Body of pancreas (tissue), 4 donors: ENCODE data around the gene CKMT2. TPM values are rescaled to one million over a fixed set of nuclear protein-coding genes. Genes with fewer than 3 reads are reported as not detected.

Experiments used
- ATAC-seq: fragments of 150-250 bp; one replicate; pipeline ENCODE4 v1.9.1; 2016
- DNase-seq, 4 donors: peaks; one replicate each; pipeline ENCODE4 v3.0.0-alpha.2; 2019
- H3K27ac ChIP-seq, 4 donors: fragments of 200-600 bp; sonication (generic); 1 replicate in 3 of 4; 2 replicates in 1 of 4; pipeline versions ENCODE4 v1.5.1 to v1.6.1; 2016 to 2019; ENCODE audit warnings: mild to moderate bottlenecking in 1 of 4, mixed read lengths in 1 of 4, moderate library complexity in 1 of 4
- H3K27me3 ChIP-seq, 2 donors: fragments of 200-600 bp; sonication (generic); one replicate each; pipeline ENCODE4 v1.6.0; 2016; ENCODE audit warnings: mild to moderate bottlenecking in 1 of 2
- H3K36me3 ChIP-seq, 2 donors: fragments of 200-600 bp; sonication (generic); replicated peaks in 1 of 2; 2 replicates each; pipeline ENCODE4 v1.5.1; 2016; ENCODE audit warnings: low read depth in 2 of 2; ENCODE audit not compliant: insufficient read depth in 1 of 2
- H3K4me1 ChIP-seq: fragments of 200-600 bp; sonication (generic); one replicate; pipeline ENCODE4 v1.6.0; 2016
- H3K4me3 ChIP-seq, 2 donors: fragments of 200-600 bp; sonication (generic); 1 replicate in 1 of 2; 2 replicates in 1 of 2; pipeline ENCODE4 v1.5.1; 2016 to 2019
- H3K9me3 ChIP-seq, 3 donors: fragments of 200-600 bp; sonication (generic); 1 replicate in 2 of 3; 2 replicates in 1 of 3; pipeline ENCODE4 v1.5.1; 2016
- CTCF ChIP-seq, 7 experiments: fragments of 450-650 bp in 4 of 7; fragments of 200-600 bp in 3 of 7; sonication (generic) in 3 of 7; IDR thresholded peaks; one replicate each; pipeline ENCODE4 v1.5.1; 2016 to 2019; ENCODE audit warnings: antibody characterized with exemption in 7 of 7
- POLR2A ChIP-seq, 3 donors: fragments of 450-650 bp; IDR thresholded peaks; one replicate each; pipeline ENCODE4 v1.6.1; 2016; ENCODE audit warnings: antibody characterized with exemption in 3 of 3, mild to moderate bottlenecking in 2 of 3
- WGBS, 2 donors: methylation state at CpG; one replicate each; pipeline ENCODE4 v1.1.5; 2017; 5-methylcytosine and 5-hydroxymethylcytosine counted together
- intact Hi-C: fragments of 100-400 bp; cut with DNase I; formaldehyde crosslinking; loops from one replicate; pipeline ENCODE4 v1.15.1; 2023
- total RNA-seq, 2 donors: library from RNA; depleted of rRNA; stranded (reverse); fragments of >200 nt; gene quantifications; one replicate each; pipeline ENCODE4 v1.1.0, GENCODE V29; 2016

Gene CKMT2
- total RNA-seq, 2 donors from 2014 or later = 3.9 to 4.9 TPM

GRCh38 chr5:81188962-81189361 is 44.2 kb upstream of the CKMT2 start:
- no peaks in the 10 kb centered on the region for H3K27me3 ChIP-seq
- DNase-seq (no peak), ATAC-seq (no peak)
- H3K4me3 ChIP-seq = no peak overlapping the region
- intact Hi-C loops = no loop called here
- H3K36me3 ChIP-seq = no peaks in the 10 kb centered on the region
- 46 to 63% methylated on average over 6 of the region's 6 CpGs for WGBS, 2 donors
- TF ChIP-seq POLR2A (IDR thresholded peaks at IDR 0.05) (no peak), CTCF (IDR thresholded peaks at IDR 0.05) (no peak)
- H3K4me1 ChIP-seq = no peaks in the 10 kb centered on the region
- no peaks in the 10 kb centered on the region for H3K9me3 ChIP-seq
- no peak overlapping the region for H3K27ac ChIP-seq

- H3K4me1 ChIP-seq = peaks cover 3% of the 10 kb centered on the region
- ATAC-seq (no peak), DNase-seq (no peak)
- no peaks in the 10 kb centered on the region for H3K9me3 ChIP-seq
- no peaks in the 10 kb centered on the region for H3K36me3 ChIP-seq
- intact Hi-C loops = no loop called here
- no peaks in the 10 kb centered on the region for H3K27me3 ChIP-seq
- H3K27ac ChIP-seq = no peak overlapping the region
- WGBS, 2 donors = 57 to 62% methylated on average over 14 of the region's 14 CpGs
- no peak overlapping the region for H3K4me3 ChIP-seq
- TF ChIP-seq CTCF (IDR thresholded peaks at IDR 0.05) = no peak
Observed at GRCh38 chr5:81189875-81190498, 43.1 kb upstream of the CKMT2 start.

- Histone ChIP-seq H3K4me3 (no peak overlapping the region), H3K36me3 (no peaks in the 10 kb centered on the region), H3K4me1 (peaks cover 7% of the 10 kb centered on the region), H3K27me3 (no peaks in the 10 kb centered on the region), H3K27ac (no peak overlapping the region), H3K9me3 (no peaks in the 10 kb centered on the region)
- intact Hi-C loops = no loop called here
- TF ChIP-seq POLR2A (IDR thresholded peaks at IDR 0.05) (no peak), CTCF (IDR thresholded peaks at IDR 0.05) (no peak)
- no peak for ATAC-seq
- WGBS, 2 donors = 77% methylated on average over 9 of the region's 9 CpGs
- no peak for DNase-seq
Observed at GRCh38 chr5:81191726-81192372, 41.3 kb upstream of the CKMT2 start.

GRCh38 chr5:81192373-81192750 is 40.8 kb upstream of the CKMT2 start:
- ATAC-seq (no peak), DNase-seq (no peak)
- Histone ChIP-seq H3K4me1 (peaks cover 7% of the 10 kb centered on the region), H3K27ac (no peak overlapping the region), H3K36me3 (no peaks in the 10 kb centered on the region), H3K27me3 (no peaks in the 10 kb centered on the region), H3K4me3 (no peak overlapping the region), H3K9me3 (no peaks in the 10 kb centered on the region)
- intact Hi-C loops = no loop called here
- TF ChIP-seq POLR2A (IDR thresholded peaks at IDR 0.05) (no peak), CTCF (IDR thresholded peaks at IDR 0.05) (no peak)
- WGBS, 2 donors = 64 to 78% methylated on average over 8 of the region's 8 CpGs
